ENCODE data around the gene DPP8.

DPP8 gene

DNA sequence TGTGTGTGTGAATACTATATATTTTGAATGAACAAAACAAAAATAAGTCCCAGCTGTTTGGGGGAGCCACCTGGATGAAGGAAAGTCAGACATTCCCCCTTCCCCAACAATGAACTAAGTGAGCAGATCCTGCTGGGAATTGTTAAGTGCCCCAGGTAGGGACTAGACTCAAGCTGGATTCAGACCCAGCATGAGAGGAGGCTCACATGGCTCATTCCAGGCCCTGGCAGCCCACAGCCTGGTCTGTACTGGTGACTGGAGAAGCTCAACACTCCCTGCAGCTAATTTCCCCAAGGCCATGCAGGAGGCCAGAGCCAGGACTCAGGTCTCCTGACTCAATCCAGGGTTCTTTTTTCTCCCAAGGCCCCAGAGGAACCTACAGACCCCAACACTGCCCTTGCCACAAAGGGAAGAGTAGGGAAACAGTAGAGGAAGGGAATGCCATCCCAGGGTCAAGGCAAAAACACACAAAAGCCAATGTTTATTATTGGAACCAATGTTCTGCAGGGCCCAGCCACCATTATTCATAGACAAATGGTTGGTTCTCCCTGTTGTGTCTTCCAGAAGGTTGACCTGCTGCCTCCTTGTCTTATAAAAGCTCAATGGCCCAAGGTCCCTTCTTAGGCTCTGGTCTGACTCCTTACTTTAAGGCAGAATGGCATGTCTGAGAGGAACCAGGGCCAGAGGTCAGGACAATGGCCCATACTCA, 104.3 kb downstream of the DPP8 start:
- Histone ChIP-seq H3K27ac (ENCODE audit: low read depth, low read length, poor library complexity, severe bottlenecking) (no peak overlapping the region), H4K20me1 (ENCODE audit: insufficient read depth, low read length) (no peaks in the 10 kb centered on the region), H3K9ac (ENCODE audit: low read length) (no peak overlapping the region), H2AFZ (ENCODE audit: low read length) (no peak overlapping the region), H3K4me2 (ENCODE audit: low read length) (no peak overlapping the region), H3K4me1 (ENCODE audit: insufficient read depth, low read length, severe bottlenecking) (peaks cover 7% of the 10 kb centered on the region), H3K27me3 (ENCODE audit: insufficient read depth, low read length) (0 out of 2 replicates have a peak, but pooled peaks cover 10% of the 10 kb centered on the region), H3K9me2 (ENCODE audit: low read depth, low read length) (no peaks in the 10 kb centered on the region), H3K36me3 (ENCODE audit: insufficient read depth, low read length) (no peaks in the 10 kb centered on the region), H3K79me2 (ENCODE audit: insufficient read depth, low read length) (no peaks in the 10 kb centered on the region), H3K4me3 (ENCODE audit: low read depth, low read length, poor library complexity, severe bottlenecking) (no peak overlapping the region), H3F3A (ENCODE audit: insufficient read depth, low read length) (no peaks in the 10 kb centered on the region), H3K9me3 (ENCODE audit: low read length) (no peaks in the 10 kb centered on the region)
- TF ChIP-seq EZH2 (IDR thresholded peaks at IDR 0.05; ENCODE audit: borderline replicate concordance, low read length): no peak
- TF ChIP-seq, protein P1, sequence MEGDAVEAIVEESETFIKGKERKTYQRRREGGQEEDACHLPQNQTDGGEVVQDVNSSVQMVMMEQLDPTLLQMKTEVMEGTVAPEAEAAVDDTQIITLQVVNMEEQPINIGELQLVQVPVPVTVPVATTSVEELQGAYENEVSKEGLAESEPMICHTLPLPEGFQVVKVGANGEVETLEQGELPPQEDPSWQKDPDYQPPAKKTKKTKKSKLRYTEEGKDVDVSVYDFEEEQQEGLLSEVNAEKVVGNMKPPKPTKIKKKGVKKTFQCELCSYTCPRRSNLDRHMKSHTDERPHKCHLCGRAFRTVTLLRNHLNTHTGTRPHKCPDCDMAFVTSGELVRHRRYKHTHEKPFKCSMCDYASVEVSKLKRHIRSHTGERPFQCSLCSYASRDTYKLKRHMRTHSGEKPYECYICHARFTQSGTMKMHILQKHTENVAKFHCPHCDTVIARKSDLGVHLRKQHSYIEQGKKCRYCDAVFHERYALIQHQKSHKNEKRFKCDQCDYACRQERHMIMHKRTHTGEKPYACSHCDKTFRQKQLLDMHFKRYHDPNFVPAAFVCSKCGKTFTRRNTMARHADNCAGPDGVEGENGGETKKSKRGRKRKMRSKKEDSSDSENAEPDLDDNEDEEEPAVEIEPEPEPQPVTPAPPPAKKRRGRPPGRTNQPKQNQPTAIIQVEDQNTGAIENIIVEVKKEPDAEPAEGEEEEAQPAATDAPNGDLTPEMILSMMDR (IDR thresholded peaks at IDR 0.05; ENCODE audit: low read length): no peak

DNA sequence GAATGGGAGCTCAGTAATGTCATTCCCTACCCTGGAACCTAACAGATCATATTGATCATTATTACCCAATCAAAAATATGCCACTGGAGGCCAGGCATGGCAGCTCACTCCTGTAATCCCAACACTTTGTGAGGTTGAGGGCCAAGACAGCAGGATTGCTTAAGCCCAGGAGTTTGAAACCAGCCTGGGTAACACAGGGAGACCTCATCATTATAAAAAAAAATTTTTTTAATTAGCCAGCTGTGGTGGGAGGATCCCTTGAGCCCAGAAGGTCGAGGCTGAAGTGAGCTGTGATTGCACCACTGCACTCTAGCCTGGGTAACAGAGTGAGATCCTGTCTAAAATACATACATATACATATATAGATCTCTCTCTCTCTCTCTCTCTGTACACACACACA, 104.9 kb downstream of the DPP8 start:
- Histone ChIP-seq H3K4me2 (ENCODE audit: low read length) (no peak overlapping the region), H3F3A (ENCODE audit: insufficient read depth, low read length) (no peaks in the 10 kb centered on the region), H4K20me1 (ENCODE audit: insufficient read depth, low read length) (no peaks in the 10 kb centered on the region), H3K4me1 (ENCODE audit: insufficient read depth, low read length, severe bottlenecking) (peaks cover 7% of the 10 kb centered on the region), H2AFZ (ENCODE audit: low read length) (no peak overlapping the region), H3K9me3 (ENCODE audit: low read length) (no peaks in the 10 kb centered on the region), H3K9ac (ENCODE audit: low read length) (no peak overlapping the region), H3K36me3 (ENCODE audit: insufficient read depth, low read length) (no peaks in the 10 kb centered on the region), H3K4me3 (ENCODE audit: low read depth, low read length, poor library complexity, severe bottlenecking) (no peak overlapping the region), H3K27me3 (ENCODE audit: insufficient read depth, low read length) (0 out of 2 replicates have a peak, but pooled peaks cover 10% of the 10 kb centered on the region), H3K79me2 (ENCODE audit: insufficient read depth, low read length) (no peaks in the 10 kb centered on the region), H3K9me2 (ENCODE audit: low read depth, low read length) (no peaks in the 10 kb centered on the region), H3K27ac (ENCODE audit: low read depth, low read length, poor library complexity, severe bottlenecking) (no peak overlapping the region)
- TF ChIP-seq, protein P1 (IDR thresholded peaks at IDR 0.05; ENCODE audit: low read length): no peak
- no peak for TF ChIP-seq EZH2 (IDR thresholded peaks at IDR 0.05; ENCODE audit: borderline replicate concordance, low read length)

DNA sequence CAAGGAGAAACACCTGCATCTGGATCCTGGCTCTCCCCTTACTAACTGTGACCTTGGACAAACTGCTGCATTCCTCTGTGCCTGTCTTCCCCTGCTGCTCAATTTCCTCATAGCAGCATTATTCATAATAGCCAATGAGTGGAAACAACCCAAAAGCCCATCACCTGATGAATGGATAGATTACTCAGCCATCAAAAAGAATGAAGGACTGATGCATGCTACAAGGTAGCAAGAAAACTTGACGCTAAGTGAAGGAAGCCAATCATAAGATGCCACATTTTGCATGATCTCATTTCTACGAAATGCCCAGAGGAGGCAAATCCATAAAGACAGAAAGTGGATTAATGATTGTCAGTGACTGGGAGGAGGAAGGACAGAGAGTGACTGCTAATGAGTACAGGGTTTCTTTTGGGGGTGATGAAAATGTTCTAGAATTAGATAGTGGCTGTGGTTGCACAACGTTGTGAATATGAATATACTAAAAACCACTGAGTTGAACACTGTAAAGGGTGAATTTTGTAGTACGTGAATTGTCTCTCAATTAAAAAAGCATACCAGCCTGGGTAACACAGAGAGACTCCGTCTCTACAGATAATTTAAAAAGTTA, 105.9 kb downstream of the DPP8 start:
- 0 out of 2 replicates have a peak, but pooled peaks cover 5% of the 10 kb centered on the region for H3K27me3 ChIP-seq (ENCODE audit: insufficient read depth, low read length)
- no peak overlapping the region for H3K4me3 ChIP-seq (ENCODE audit: low read depth, low read length, poor library complexity, severe bottlenecking)
- no peaks in the 10 kb centered on the region for H3K9me2 ChIP-seq (ENCODE audit: low read depth, low read length)
- no peak overlapping the region for H3K27ac ChIP-seq (ENCODE audit: low read depth, low read length, poor library complexity, severe bottlenecking)
- no peak overlapping the region for H2AFZ ChIP-seq (ENCODE audit: low read length)
- no peaks in the 10 kb centered on the region for H3F3A ChIP-seq (ENCODE audit: insufficient read depth, low read length)
- no peaks in the 10 kb centered on the region for H4K20me1 ChIP-seq (ENCODE audit: insufficient read depth, low read length)
- no peak overlapping the region for H3K4me2 ChIP-seq (ENCODE audit: low read length)
- H3K9me3 ChIP-seq (ENCODE audit: low read length): no peaks in the 10 kb centered on the region
- TF ChIP-seq, protein P1 (IDR thresholded peaks at IDR 0.05; ENCODE audit: low read length): no peak
- no peak for TF ChIP-seq EZH2 (IDR thresholded peaks at IDR 0.05; ENCODE audit: borderline replicate concordance, low read length)
- H3K79me2 ChIP-seq (ENCODE audit: insufficient read depth, low read length): no peaks in the 10 kb centered on the region
- peaks cover 7% of the 10 kb centered on the region for H3K4me1 ChIP-seq (ENCODE audit: insufficient read depth, low read length, severe bottlenecking)
- no peaks in the 10 kb centered on the region for H3K36me3 ChIP-seq (ENCODE audit: insufficient read depth, low read length)
- H3K9ac ChIP-seq (ENCODE audit: low read length): no peak overlapping the region

All from OCI-LY1 (cell line).